NCI-H187 (cell line): ENCODE results near the gene ROPN1L.
"Not testable (repeated sequence)": the region's sequence is repeated elsewhere in the genome, so short reads cannot be mapped to it uniquely, and the experiment has no call there.

Experiments
- DNase-seq, 2 experiments: peaks; one replicate each; lab custom pipeline; 2025; lab: John Stamatoyannopoulos, UW

ROPN1L gene

GRCh38 chr5:10502578-10502977 lies 60.9 kb downstream of the ROPN1L start:
- DNase-seq = no peak

GRCh38 chr5:10503321-10503720 lies 61.6 kb downstream of the ROPN1L start:
- no peak for DNase-seq

- DNase-seq = no peak
Observed at GRCh38 chr5:10503997-10504793, 62.5 kb downstream of the ROPN1L start.

GRCh38 chr5:10505517-10506095 lies 63.9 kb downstream of the ROPN1L start:
- no peak for DNase-seq

GRCh38 chr5:10506535-10506934 lies 64.9 kb downstream of the ROPN1L start:
- DNase-seq = no peak

- no peak for DNase-seq
Observed at GRCh38 chr5:10507575-10508096, 66.0 kb downstream of the ROPN1L start.

- no peak for DNase-seq
Observed at GRCh38 chr5:10509575-10509974, 67.9 kb downstream of the ROPN1L start.

- DNase-seq = no peak
Observed at GRCh38 chr5:10511741-10512640, 70.3 kb downstream of the ROPN1L start.

GRCh38 chr5:10513501-10514442 lies 72.1 kb downstream of the ROPN1L start:
- DNase-seq = no peak

- DNase-seq = not testable (repeated sequence)
Observed at GRCh38 chr5:10514572-10514971, 72.9 kb downstream of the ROPN1L start.
